Naive thymus-derived CD4-positive, alpha-beta T cell (primary cell): Measurements from ENCODE around the gene DDR2. TPM values are rescaled to one million over a fixed set of nuclear protein-coding genes. Genes with fewer than 3 reads are reported as not detected.
"Not testable (repeated sequence)": the region's sequence is repeated elsewhere in the genome, so short reads cannot be mapped to it uniquely, and the experiment has no call there.

ENCODE experiments used
- ATAC-seq: fragments of 150-1000 bp; cut with Tn5 transposase; 2 replicates; pipeline ENCODE4 v1.10.0; 2021; ENCODE audit warnings: mild to moderate bottlenecking, moderate library complexity
- CTCF ChIA-PET: fragments of 350-600 bp; sonication (Branson Sonifier 250); formaldehyde crosslinking; loops from one replicate; lab custom pipeline; 2021; ENCODE audit warnings: antibody characterized with exemption; lab: Charles Lee
- POLR2A ChIA-PET: fragments of 350-600 bp; sonication (Branson Sonifier 250); formaldehyde crosslinking; loops from one replicate; lab custom pipeline; 2021; ENCODE audit warnings: antibody characterized with exemption, inconsistent platforms; lab: Charles Lee
- DNase-seq, 9 donors: peaks; one replicate each; pipeline versions ENCODE4 v3.0.0 to v3.0.0-alpha.2; 2020 to 2022; ENCODE audit warnings: mixed read lengths in 1 of 9
- H3K27ac ChIP-seq: one replicate; pipeline ENCODE4 v1.7.0; 2013; ENCODE audit warnings: mild to moderate bottlenecking, low read depth, low read length, moderate library complexity
- H3K27me3 ChIP-seq, 2 donors: one replicate each; pipeline ENCODE4 v1.7.0; 2013; ENCODE audit warnings: low read length in 2 of 2, mild to moderate bottlenecking in 2 of 2, moderate library complexity in 2 of 2; ENCODE audit not compliant: control insufficient read depth in 2 of 2, insufficient read depth in 2 of 2
- H3K36me3 ChIP-seq, 3 experiments: 1 replicate in 2 of 3; 2 replicates in 1 of 3; pipeline ENCODE4 v1.7.0; 2013; ENCODE audit warnings: low read length in 3 of 3, mild to moderate bottlenecking in 3 of 3, moderate library complexity in 1 of 3; ENCODE audit not compliant: insufficient read depth in 3 of 3, control insufficient read depth in 2 of 3
- H3K4me1 ChIP-seq, 2 donors: one replicate each; pipeline ENCODE4 v1.7.0; 2013; ENCODE audit warnings: low read length in 2 of 2, mild to moderate bottlenecking in 2 of 2, moderate library complexity in 1 of 2; ENCODE audit not compliant: control insufficient read depth in 2 of 2, insufficient read depth in 2 of 2
- H3K4me3 ChIP-seq: 2 replicates; pipeline ENCODE4 v1.7.0; 2013; ENCODE audit warnings: mild to moderate bottlenecking, low read length
- H3K9me3 ChIP-seq, 3 experiments: 1 replicate in 2 of 3; 2 replicates in 1 of 3; pipeline ENCODE4 v1.7.0; 2013; ENCODE audit warnings: low read length in 3 of 3; ENCODE audit not compliant: control insufficient read depth in 2 of 3
- H3K27ac Mint-ChIP-seq, 9 donors: one replicate each; pipeline ENCODE4 v1.8.0; 2020 to 2022; ENCODE audit warnings: mixed read lengths in 9 of 9, mild to moderate bottlenecking in 8 of 9, moderate library complexity in 5 of 9, inconsistent platforms in 2 of 9
- H3K27me3 Mint-ChIP-seq, 5 donors: one replicate each; pipeline ENCODE4 v1.8.0; 2021 to 2022; ENCODE audit warnings: mixed read lengths in 5 of 5, mild to moderate bottlenecking in 1 of 5
- H3K36me3 Mint-ChIP-seq, 5 donors: one replicate each; pipeline ENCODE4 v1.8.0; 2020 to 2022; ENCODE audit warnings: mixed read lengths in 5 of 5, mild to moderate bottlenecking in 3 of 5, inconsistent platforms in 1 of 5
- H3K4me1 Mint-ChIP-seq, 7 donors: one replicate each; pipeline ENCODE4 v1.8.0; 2020 to 2022; ENCODE audit warnings: mixed read lengths in 7 of 7, mild to moderate bottlenecking in 3 of 7, inconsistent platforms in 1 of 7
- H3K4me3 Mint-ChIP-seq, 10 donors: one replicate each; pipeline ENCODE4 v1.8.0; 2020 to 2022; ENCODE audit warnings: mild to moderate bottlenecking in 10 of 10, mixed read lengths in 10 of 10, moderate library complexity in 6 of 10, inconsistent platforms in 2 of 10
- H3K9me3 Mint-ChIP-seq, 11 donors: one replicate each; pipeline ENCODE4 v1.8.0; 2020 to 2022; ENCODE audit warnings: mixed read lengths in 11 of 11, mild to moderate bottlenecking in 4 of 11, inconsistent platforms in 1 of 11, moderate library complexity in 1 of 11
- intact Hi-C, 2 donors: fragments of 100-400 bp; cut with micrococcal nuclease; formaldehyde crosslinking; loops; one replicate each; pipeline ENCODE4 v1.15.1; 2023
- polyA plus RNA-seq, 2 donors: library from polyadenylated mRNA; unstranded; fragments of 300-500 nt; fragmentation: Illumina TruSeq; gene quantifications; one replicate each; pipeline ENCODE4 v1.2.3, GENCODE V29; 2021
- total RNA-seq, 6 experiments: library from RNA in 5 of 6; stranded (reverse) in 5 of 6; gene quantifications; 1 replicate in 5 of 6; 2 replicates in 1 of 6; pipeline ENCODE4 v1.2.3 and lab custom pipeline; 2021 to 2026

DDR2 gene
- total and polyA plus RNA-seq, 7 experiments from 2014 or later = 0.24 to 0.44 (median 0.35) TPM; not detected in 2

DNA sequence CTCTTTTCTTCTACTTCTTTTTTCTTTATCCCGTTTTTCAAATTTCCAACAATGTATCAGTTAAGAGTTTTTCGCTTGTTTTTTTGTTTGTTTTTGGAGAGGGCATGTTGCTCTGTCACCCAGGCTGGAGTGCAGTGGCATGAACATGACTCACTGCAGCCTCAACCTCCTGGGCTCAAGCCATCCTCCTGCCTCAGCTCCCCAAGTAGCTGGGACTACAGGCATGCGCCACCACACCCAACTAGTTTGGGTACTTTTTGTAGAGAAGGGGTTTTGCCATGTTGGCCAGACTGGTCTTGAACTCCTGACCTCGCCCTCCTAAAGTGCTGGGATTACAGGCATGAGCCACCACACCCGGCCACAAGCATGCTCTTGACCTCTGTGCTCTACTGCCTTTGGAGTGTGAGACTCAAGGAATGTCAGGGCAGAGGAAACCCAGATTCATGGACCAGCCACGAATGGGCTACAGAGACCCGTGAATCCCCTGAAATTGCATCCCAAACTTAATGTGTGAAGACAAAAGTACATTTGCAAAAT lies 93.1 kb downstream of the DDR2 start:
- H3K36me3 ChIP-seq = no peaks in the 10 kb centered on the region
- H3K27ac ChIP-seq = no peak overlapping the region
- no peaks in the 10 kb centered on the region for H3K4me1 Mint-ChIP-seq
- peaks cover 0 to 8% (median 0%) of the 10 kb centered on the region in 5 donors for H3K27me3 Mint-ChIP-seq
- H3K36me3 Mint-ChIP-seq = no peaks in the 10 kb centered on the region
- DNase-seq (no peak), ATAC-seq (no peak)
- ChIA-PET CTCF (no interaction called here), POLR2A (no interaction called here)
- no peaks in the 10 kb centered on the region for H3K9me3 ChIP-seq
- peaks cover 0 to 5% (median 0%) of the 10 kb centered on the region in 11 donors for H3K9me3 Mint-ChIP-seq
- no peak overlapping the region for H3K4me3 Mint-ChIP-seq
- H3K4me3 ChIP-seq = no peak overlapping the region
- intact Hi-C loops = no loop called here
- no peak overlapping the region for H3K27ac Mint-ChIP-seq
- no peaks in the 10 kb centered on the region for H3K27me3 ChIP-seq
- H3K4me1 ChIP-seq = no peaks in the 10 kb centered on the region

DNA sequence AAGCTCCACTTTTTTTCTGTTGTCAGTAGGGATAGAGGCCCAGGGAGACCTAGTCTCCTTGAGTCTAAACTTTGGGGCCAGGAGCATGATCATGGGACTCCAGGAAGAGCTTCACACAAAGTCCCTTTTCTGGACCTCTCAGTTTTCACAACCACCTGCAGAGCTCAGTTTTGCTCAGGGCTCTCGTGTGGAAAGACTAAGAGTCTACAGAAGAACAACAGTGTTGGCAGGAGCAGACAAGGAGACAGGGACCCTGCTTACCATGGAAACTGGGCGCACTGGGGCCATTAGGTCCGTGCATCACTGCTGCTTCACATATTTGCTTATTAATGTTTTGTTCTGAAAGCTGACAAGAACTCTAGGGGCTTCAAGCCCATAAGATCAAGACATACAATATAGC lies 94.3 kb downstream of the DDR2 start:
- no peaks in the 10 kb centered on the region for H3K4me1 Mint-ChIP-seq
- peaks cover 0 to 5% (median 0%) of the 10 kb centered on the region in 11 donors for H3K9me3 Mint-ChIP-seq
- Histone ChIP-seq H3K27me3 (no peaks in the 10 kb centered on the region), H3K27ac (no peak overlapping the region), H3K36me3 (no peaks in the 10 kb centered on the region), H3K4me1 (no peaks in the 10 kb centered on the region), H3K4me3 (no peak overlapping the region), H3K9me3 (no peaks in the 10 kb centered on the region)
- ATAC-seq = no peak
- CTCF ChIA-PET = no interaction called here
- H3K27me3 Mint-ChIP-seq = peaks cover 0 to 6% (median 3%) of the 10 kb centered on the region in 5 donors
- POLR2A ChIA-PET = no interaction called here
- no peak overlapping the region for H3K4me3 Mint-ChIP-seq
- no peaks in the 10 kb centered on the region for H3K36me3 Mint-ChIP-seq
- intact Hi-C loops = no loop called here
- peak overlapping the region in 2 of 9 donors; percentile 63 to 74 for H3K27ac Mint-ChIP-seq
- peak in 4 of 9 donors; percentile 1 to 11 (median 6) for DNase-seq

DNA sequence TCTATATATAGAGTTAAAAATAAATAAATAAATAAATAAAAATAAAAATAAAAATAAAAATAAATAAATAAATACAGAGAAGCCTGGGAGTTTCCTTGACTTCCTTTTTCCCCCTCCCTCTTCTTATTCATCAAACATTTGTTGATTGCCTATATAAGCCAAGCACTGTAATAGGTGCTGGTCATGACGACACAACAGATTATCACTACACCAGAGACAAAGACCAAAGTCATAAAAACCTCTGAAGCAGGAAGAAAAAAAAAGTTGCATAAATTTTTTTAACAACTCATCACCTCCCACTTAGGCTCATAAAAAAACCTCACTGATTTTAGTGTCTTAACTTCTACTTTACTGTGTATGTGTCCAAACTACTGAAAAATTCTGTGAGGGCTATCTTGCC lies 95.2 kb downstream of the DDR2 start:
- H3K4me1 ChIP-seq, H3K4me1 Mint-ChIP-seq, CTCF ChIA-PET, H3K9me3 ChIP-seq, H3K27me3 Mint-ChIP-seq, DNase-seq, POLR2A ChIA-PET, H3K27me3 ChIP-seq, H3K4me3 Mint-ChIP-seq, H3K4me3 ChIP-seq, H3K36me3 Mint-ChIP-seq, ATAC-seq, H3K36me3 ChIP-seq, H3K27ac Mint-ChIP-seq, intact Hi-C loops, H3K27ac ChIP-seq, H3K9me3 Mint-ChIP-seq: not testable (repeated sequence)

DNA sequence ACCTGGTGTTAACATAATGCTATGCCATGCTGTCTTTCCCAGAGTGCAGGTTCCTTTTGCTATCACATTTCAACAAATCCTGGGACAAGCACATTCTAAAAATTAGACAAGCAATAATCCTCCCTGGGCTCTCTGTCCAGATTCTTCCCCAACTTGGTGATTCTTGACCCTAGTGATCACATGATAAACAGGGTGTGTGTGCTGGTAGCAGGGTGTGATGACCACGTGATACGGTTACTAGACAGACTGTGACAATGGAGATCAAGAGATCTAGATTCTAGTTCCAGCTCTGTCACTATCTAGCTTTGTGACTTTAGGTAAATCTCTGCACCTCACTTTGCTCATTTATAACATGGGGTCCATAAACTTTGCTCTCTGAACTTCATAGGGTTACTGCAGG lies 96.3 kb downstream of the DDR2 start:
- Histone ChIP-seq H3K36me3 (no peaks in the 10 kb centered on the region), H3K4me3 (no peak overlapping the region), H3K4me1 (no peaks in the 10 kb centered on the region), H3K27me3 (no peaks in the 10 kb centered on the region), H3K9me3 (no peaks in the 10 kb centered on the region), H3K27ac (no peak overlapping the region)
- H3K9me3 Mint-ChIP-seq = peaks cover 0 to 5% (median 0%) of the 10 kb centered on the region in 11 donors
- H3K4me3 Mint-ChIP-seq = no peak overlapping the region
- intact Hi-C loops = no loop called here
- peaks cover 0 to 6% (median 0%) of the 10 kb centered on the region in 5 donors for H3K27me3 Mint-ChIP-seq
- CTCF ChIA-PET = no interaction called here
- ATAC-seq = no peak
- no peaks in the 10 kb centered on the region for H3K4me1 Mint-ChIP-seq
- H3K36me3 Mint-ChIP-seq = no peaks in the 10 kb centered on the region
- POLR2A ChIA-PET = no interaction called here
- H3K27ac Mint-ChIP-seq = no peak overlapping the region
- no peak for DNase-seq

DNA sequence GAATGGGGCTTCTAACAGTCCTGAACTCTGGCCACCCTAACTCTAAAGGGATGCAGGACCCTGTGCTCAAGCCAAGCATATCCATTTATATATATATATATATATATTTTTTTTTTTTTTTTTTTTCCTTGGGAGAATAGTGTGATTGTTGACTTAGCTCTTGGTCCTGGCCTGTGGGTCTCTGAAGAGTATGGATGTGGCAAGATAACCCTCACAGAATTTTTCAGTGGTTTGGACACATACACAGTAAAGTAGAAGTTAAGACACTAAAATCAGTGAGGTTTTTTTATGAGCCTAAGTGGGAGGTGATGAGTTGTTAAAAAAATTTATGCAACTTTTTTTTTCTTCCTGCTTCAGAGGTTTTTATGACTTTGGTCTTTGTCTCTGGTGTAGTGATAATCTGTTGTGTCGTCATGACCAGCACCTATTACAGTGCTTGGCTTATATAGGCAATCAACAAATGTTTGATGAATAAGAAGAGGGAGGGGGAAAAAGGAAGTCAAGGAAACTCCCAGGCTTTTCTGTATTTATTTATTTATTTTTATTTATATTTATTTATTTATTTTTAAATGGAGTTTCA lies 97.0 kb downstream of the DDR2 start:
- POLR2A ChIA-PET, H3K27ac ChIP-seq, H3K9me3 Mint-ChIP-seq, intact Hi-C loops, H3K36me3 ChIP-seq, H3K4me3 ChIP-seq, H3K4me3 Mint-ChIP-seq, H3K9me3 ChIP-seq, H3K27me3 ChIP-seq, H3K27me3 Mint-ChIP-seq, DNase-seq, H3K27ac Mint-ChIP-seq, H3K4me1 ChIP-seq, H3K4me1 Mint-ChIP-seq, ATAC-seq, H3K36me3 Mint-ChIP-seq, CTCF ChIA-PET: not testable (repeated sequence)

DNA sequence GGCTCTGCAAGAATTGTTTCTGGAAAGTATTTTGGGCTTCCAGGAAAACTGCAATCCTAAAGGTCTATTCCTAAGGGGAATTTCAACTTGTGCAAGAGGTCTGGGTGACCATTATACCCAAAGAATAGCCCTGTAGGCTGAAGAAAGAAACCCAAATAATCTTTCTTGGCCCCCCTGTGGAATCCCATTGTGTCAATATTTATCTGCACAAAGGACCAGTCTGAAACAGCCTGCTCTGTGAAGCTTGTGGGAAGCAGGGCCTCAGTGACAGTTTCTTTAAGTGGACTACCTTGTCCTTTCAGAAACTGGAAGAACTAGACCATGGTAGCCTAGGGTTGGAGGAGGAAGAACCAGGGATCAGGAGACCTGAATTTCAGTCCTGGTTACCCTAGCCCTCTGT lies 99.8 kb downstream of the DDR2 start:
- Mint-ChIP-seq H3K27ac (no peak overlapping the region), H3K36me3 (no peaks in the 10 kb centered on the region), H3K4me3 (no peak overlapping the region), H3K27me3 (peaks cover 0 to 8% (median 6%) of the 10 kb centered on the region in 5 donors), H3K9me3 (peaks cover 0 to 1% (median 0%) of the 10 kb centered on the region in 11 donors), H3K4me1 (no peaks in the 10 kb centered on the region)
- Histone ChIP-seq H3K27ac (no peak overlapping the region), H3K4me3 (no peak overlapping the region), H3K9me3 (no peaks in the 10 kb centered on the region), H3K4me1 (no peaks in the 10 kb centered on the region), H3K36me3 (no peaks in the 10 kb centered on the region), H3K27me3 (no peaks in the 10 kb centered on the region)
- ChIA-PET CTCF (no interaction called here), POLR2A (no interaction called here)
- intact Hi-C loops = no loop called here
- DNase-seq (no peak), ATAC-seq (no peak)
